Endothelial cell (in vitro differentiated cells): Measurements from ENCODE around the gene CDC42BPA. TPM values are rescaled to one million over a fixed set of nuclear protein-coding genes. Genes with fewer than 3 reads are reported as not detected.
A peak's percentile ranks its signal among the peaks of the same experiment; 100 is the strongest.
"Not testable (repeated sequence)": the region's sequence is repeated elsewhere in the genome, so short reads cannot be mapped to it uniquely, and the experiment has no call there.

ENCODE experiments used
- DNase-seq: peaks from one replicate; pipeline ENCODE4 v3.0.0; 2021; ENCODE audit warnings: low spot score
- H3K27ac Mint-ChIP-seq: one replicate; pipeline ENCODE4 v1.8.0; 2021; ENCODE audit warnings: mixed read lengths, inconsistent platforms; ENCODE audit not compliant: unreplicated experiment
- H3K27me3 Mint-ChIP-seq: one replicate; pipeline ENCODE4 v1.8.0; 2021; ENCODE audit warnings: mild to moderate bottlenecking, moderate library complexity, mixed read lengths, inconsistent platforms; ENCODE audit not compliant: unreplicated experiment
- H3K36me3 Mint-ChIP-seq: one replicate; pipeline ENCODE4 v1.8.0; 2021; ENCODE audit warnings: mild to moderate bottlenecking, low read depth, mixed read lengths, inconsistent platforms; ENCODE audit not compliant: unreplicated experiment
- H3K4me1 Mint-ChIP-seq: one replicate; pipeline ENCODE4 v1.8.0; 2021; ENCODE audit warnings: mild to moderate bottlenecking, mixed read lengths, inconsistent platforms; ENCODE audit not compliant: unreplicated experiment
- H3K4me3 Mint-ChIP-seq: one replicate; pipeline ENCODE4 v1.8.0; 2021; ENCODE audit warnings: mild to moderate bottlenecking, mixed read lengths, inconsistent platforms; ENCODE audit not compliant: unreplicated experiment
- H3K9me3 Mint-ChIP-seq: one replicate; pipeline ENCODE4 v1.8.0; 2021; ENCODE audit warnings: mixed read lengths, inconsistent platforms; ENCODE audit not compliant: unreplicated experiment
- CTCF ChIP-seq: fragments of 200-600 bp; sonication (generic); IDR thresholded peaks from one replicate; pipeline ENCODE4 v1.5.0; 2021; ENCODE audit warnings: antibody characterized with exemption; ENCODE audit not compliant: unreplicated experiment
- total RNA-seq: library from RNA; stranded (reverse); fragmentation: NEBNext Ultra II Directional; extraction: Animal tissue kit (Norgen Biotek cat#: 25700); gene quantifications from one replicate; pipeline ENCODE4 v1.2.1, GENCODE V29; 2021; ENCODE audit not compliant: unreplicated experiment

Gene CDC42BPA
- total RNA-seq, 1 donor from 2014 or later = 41.4 TPM

DNA sequence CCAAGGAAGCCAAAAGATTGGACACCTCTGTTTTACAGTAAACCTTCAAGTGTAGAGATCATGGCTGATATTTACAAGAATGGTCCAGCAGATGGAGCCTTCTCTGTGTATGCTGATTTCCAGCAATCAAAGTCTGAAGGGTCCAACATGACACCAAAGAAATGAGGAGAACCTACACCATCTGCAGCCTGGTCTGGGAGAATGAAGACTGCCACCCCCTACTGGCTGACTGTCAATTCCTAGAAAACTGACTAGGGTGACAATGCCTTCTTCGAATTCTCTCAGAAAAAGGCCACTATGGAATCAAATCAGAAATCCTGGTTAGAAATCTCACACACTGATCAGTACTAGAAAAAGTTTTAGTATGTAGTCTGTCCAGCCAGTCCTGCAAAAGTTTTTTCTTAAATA lies 83.3 kb downstream of the CDC42BPA start:
- no peaks in the 10 kb centered on the region for H3K4me1 Mint-ChIP-seq
- TF ChIP-seq CTCF = peak; percentile 62
- DNase-seq = peak; percentile 60
- no peaks in the 10 kb centered on the region for H3K27me3 Mint-ChIP-seq
- H3K9me3 Mint-ChIP-seq = no peaks in the 10 kb centered on the region
- H3K4me3 Mint-ChIP-seq = no peak overlapping the region
- no peaks in the 10 kb centered on the region for H3K36me3 Mint-ChIP-seq
- no peak overlapping the region for H3K27ac Mint-ChIP-seq

GRCh38 chr1:227231128-227231527 lies 87.2 kb downstream of the CDC42BPA start:
- H3K27me3 Mint-ChIP-seq, H3K9me3 Mint-ChIP-seq, H3K4me3 Mint-ChIP-seq, DNase-seq, H3K36me3 Mint-ChIP-seq, H3K4me1 Mint-ChIP-seq, H3K27ac Mint-ChIP-seq: not testable (repeated sequence)

GRCh38 chr1:227228201-227228600 lies 90.1 kb downstream of the CDC42BPA start:
- no peak for TF ChIP-seq CTCF
- peaks cover 11% of the 10 kb centered on the region for H3K4me1 Mint-ChIP-seq
- no peak for DNase-seq
- no peak overlapping the region for H3K27ac Mint-ChIP-seq
- no peaks in the 10 kb centered on the region for H3K36me3 Mint-ChIP-seq
- no peaks in the 10 kb centered on the region for H3K9me3 Mint-ChIP-seq
- no peaks in the 10 kb centered on the region for H3K27me3 Mint-ChIP-seq
- no peak overlapping the region for H3K4me3 Mint-ChIP-seq

- no peak overlapping the region for H3K27ac Mint-ChIP-seq
- H3K27me3 Mint-ChIP-seq = peaks cover 2% of the 10 kb centered on the region
- no peak overlapping the region for H3K4me3 Mint-ChIP-seq
- DNase-seq = no peak
- peaks cover 15% of the 10 kb centered on the region for H3K4me1 Mint-ChIP-seq
- no peaks in the 10 kb centered on the region for H3K36me3 Mint-ChIP-seq
- no peak for TF ChIP-seq CTCF
- no peaks in the 10 kb centered on the region for H3K9me3 Mint-ChIP-seq
Measured at GRCh38 chr1:227227761-227228160, 90.5 kb downstream of the CDC42BPA start.

- peaks cover 22% of the 10 kb centered on the region for H3K4me1 Mint-ChIP-seq
- DNase-seq = no peak
- H3K4me3 Mint-ChIP-seq = no peak overlapping the region
- TF ChIP-seq CTCF = no peak
- H3K9me3 Mint-ChIP-seq = no peaks in the 10 kb centered on the region
- peaks cover 2% of the 10 kb centered on the region for H3K27me3 Mint-ChIP-seq
- H3K27ac Mint-ChIP-seq = no peak overlapping the region
- H3K36me3 Mint-ChIP-seq = no peaks in the 10 kb centered on the region
Measured at GRCh38 chr1:227225715-227226346, 92.5 kb downstream of the CDC42BPA start.
